C4-2B (cell line): ENCODE measurements around the gene UFD1.

ENCODE experiments used
- CTCF ChIP-seq: fragments of 450-650 bp; conservative IDR thresholded peaks from 2 replicates; pipeline ENCODE4 v1.5.1; 2017; ENCODE audit warnings: mild to moderate bottlenecking
- ZFX ChIP-seq: fragments of 450-650 bp; IDR thresholded peaks from 2 replicates; pipeline ENCODE4 v1.6.1; 2017

GRCh38 chr22:19470010-19470409 is 9.0 kb downstream of the UFD1 start:
- no peak for TF ChIP-seq CTCF
- no peak for TF ChIP-seq ZFX
